ENCODE results near the gene CACNA2D2.
A peak's percentile ranks its signal among the peaks of the same experiment; 100 is the strongest.

The CACNA2D2 gene

DNA sequence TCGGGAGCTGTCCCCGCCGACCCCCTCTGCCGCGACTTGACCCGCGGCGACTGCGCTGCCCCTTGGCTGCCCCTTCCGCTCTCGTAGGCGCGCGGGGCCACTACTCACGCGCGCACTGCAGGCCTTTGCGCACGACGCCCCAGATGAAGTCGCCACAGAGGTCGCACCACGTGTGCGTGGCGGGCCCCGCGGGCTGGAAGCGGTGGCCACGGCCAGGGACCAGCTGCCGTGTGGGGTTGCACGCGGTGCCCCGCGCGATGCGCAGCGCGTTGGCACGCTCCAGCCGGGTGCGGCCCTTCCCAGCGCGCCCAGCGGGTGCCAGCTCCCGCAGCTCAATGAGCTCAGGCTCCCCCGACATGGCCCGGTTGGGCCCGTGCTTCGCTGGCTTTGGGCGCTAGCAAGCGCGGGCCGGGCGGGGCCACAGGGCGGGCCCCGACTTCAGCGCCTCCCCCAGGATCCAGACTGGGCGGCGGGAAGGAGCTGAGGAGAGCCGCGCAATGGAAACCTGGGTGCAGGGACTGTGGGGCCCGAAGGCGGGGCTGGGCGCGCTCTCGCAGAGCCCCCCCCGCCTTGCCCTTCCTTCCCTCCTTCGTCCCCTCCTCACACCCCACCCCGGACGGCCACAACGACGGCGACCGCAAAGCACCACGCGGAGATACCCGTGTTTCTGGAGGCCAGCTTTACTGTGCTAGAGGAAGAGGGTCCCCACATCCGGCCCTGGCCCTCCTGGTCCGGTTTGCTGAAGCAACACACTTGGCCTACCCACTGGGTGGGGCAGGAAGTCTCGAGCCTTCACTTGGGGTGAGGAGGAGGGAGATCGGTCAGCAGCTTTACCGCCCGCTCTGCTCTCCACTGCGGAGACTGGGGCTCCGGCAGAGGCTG, 162.7 kb downstream of the CACNA2D2 start, which contains the start of gene RASSF1:
Gene RASSF1 (minus strand): TSS at position 389 of the 882 bp plus-strand sequence. CDS start 31 bp downstream, at position 358.
- DNase-seq: no peak

GRCh38 chr3:50340147-50340447, 163.3 kb downstream of the CACNA2D2 start:
- no peak for DNase-seq

GRCh38 chr3:50339485-50340146, 163.8 kb downstream of the CACNA2D2 start:
- no peak for DNase-seq

GRCh38 chr3:50338965-50339364, 164.5 kb downstream of the CACNA2D2 start:
- no peak for DNase-seq

- peak; percentile 100 for DNase-seq
These were observed 166.1 kb downstream of the CACNA2D2 start for GRCh38 chr3:50337175-50337861.

DNA sequence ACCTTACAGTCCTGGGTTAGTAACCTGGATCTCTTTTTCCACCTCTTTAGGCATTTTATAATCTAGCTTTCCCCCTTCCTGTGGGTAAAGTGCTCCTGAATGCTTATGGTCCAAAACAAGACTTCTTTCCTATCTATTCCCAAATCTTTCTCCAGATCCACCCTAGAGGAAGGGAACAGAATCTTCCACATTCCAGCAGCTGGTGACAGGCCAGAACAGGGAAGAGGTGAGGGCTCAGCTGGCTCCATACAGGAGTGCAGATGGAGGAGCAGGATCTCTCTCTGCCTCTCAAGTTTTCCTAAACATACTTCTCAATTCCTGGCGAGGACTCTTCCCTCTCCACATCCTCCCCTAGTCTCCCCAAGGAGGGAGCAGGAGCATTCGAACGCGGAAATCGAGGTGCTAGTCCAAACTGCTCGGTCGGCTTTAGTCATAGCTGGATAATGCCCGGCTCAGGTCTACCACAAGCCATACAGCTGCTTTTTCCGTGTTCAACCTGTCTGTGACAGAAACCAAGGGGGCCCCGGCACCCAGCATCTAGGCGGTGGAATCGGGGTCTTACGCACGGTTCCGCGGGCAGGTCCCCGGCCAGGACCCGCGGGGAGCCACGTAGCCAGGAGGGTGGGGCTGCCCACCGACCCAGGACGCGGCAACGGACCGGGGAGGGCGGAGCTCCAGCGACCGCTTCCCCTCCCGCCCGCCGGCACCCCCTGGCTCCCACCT, 166.8 kb downstream of the CACNA2D2 start:
- no peak for DNase-seq

GRCh38 chr3:50334339-50335075, 168.9 kb downstream of the CACNA2D2 start:
- DNase-seq: no peak

DNA sequence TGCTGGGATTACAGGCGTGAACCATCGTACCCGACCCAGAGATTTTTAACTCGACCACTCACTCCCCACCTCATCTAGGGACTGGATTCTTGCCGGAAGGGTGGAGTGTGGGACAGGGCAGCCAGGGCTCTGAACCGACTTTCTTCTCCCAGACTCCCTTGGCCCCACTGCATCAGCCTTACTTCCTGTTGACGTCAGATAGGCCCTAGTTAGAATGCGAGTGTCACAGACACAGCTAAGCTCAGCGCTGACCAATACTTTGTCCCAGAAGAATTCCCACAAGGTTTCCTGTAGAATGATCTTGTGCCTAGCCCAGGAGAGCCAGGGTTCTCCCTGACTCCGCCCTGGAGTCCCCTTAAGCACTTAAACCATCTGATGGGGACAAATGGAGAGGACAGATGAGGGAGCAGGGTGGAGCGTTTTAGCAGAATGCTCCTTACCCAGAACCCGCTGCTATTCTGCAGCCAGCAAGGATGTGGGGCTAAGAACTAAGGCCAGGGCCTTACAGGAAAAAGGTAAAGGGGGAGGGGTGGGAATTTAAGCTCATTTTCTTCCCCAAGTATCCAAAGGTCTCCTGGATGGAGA, 169.6 kb downstream of the CACNA2D2 start:
- DNase-seq: no peak

- DNase-seq: no peak
These were observed 172.0 kb downstream of the CACNA2D2 start for GRCh38 chr3:50331364-50331907.

DNA sequence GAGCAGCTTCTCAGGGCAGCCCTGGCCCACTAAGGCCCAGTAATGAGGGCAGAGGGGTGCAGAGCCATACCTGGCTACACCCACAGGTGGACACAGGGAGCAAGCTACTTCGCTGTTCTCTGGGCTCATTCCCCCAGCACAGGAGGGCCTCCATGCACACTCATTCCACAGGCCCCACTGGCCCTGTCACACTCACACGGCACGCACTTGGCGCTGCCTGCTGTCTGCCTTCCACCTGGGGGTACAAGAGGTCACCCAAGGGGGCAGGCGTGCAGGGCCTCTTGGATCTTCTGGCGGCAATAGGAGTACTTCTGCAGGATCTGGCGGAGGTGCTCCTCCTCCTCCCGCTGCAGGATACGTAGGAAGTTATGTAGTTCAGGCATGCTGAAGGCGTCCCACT, 173.1 kb downstream of the CACNA2D2 start:
- no peak for DNase-seq

GRCh38 chr3:50327943-50328691, 175.3 kb downstream of the CACNA2D2 start, which contains the start of gene TUSC2:
Gene TUSC2 (minus strand): TSS chr3:50328223. CDS start chr3:50328099, 124 bp downstream.
- peak; percentile 98 for DNase-seq

DNA sequence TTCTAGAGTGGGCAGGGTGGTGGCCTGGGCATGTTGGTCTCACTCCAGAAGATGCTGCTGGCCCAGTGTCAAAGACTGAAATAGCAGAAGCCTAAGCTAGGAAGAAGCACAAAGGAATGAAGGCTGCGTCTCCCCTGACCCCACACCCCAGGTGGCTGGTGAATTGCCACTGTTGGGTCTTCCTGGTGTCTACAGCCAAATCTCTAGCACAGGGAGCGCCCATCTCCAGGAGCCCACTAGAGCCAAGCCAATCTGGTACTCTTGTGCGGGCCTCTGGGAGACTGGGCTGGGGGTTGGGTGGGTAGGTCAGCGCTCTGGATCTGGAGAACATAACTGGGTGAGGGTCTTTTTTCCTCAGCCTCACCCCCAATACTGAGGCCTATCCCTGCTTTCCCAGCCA, 176.3 kb downstream of the CACNA2D2 start:
- no peak for DNase-seq

- no peak for DNase-seq
These were observed 177.3 kb downstream of the CACNA2D2 start for GRCh38 chr3:50326182-50326541.

DNA sequence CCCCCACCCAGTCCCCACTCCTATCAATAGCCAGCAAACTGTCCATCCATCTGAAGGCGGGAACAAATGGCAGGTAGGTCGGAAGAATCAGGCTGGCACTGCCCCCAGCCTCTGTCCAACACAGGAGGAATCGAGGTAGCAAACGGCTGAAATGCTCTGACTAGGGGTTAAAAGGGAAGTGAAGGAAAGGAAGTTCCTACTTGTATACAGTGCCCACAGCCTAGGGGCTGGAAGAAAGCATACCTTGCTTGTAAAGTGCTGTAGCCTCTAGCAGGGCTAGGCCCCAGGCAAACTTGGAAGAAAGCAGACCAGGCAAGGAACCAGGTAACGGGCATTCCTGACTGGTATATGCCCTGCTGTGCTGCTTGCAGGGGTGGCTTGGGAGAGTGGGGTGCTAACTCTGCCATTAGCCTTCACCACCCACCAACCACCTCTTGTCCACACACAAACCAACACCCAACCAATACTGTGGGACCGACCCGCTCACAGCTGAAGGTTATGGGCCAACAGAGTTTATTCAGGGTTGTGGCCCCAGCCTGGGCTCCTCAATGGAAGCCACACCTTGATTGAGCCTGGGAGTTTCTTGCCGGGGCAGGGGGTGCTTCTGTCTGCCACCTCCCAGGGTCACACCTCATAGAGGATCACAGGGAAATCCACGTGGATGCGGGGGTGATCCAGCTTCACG, 177.8 kb downstream of the CACNA2D2 start:
- DNase-seq: no peak

DNA sequence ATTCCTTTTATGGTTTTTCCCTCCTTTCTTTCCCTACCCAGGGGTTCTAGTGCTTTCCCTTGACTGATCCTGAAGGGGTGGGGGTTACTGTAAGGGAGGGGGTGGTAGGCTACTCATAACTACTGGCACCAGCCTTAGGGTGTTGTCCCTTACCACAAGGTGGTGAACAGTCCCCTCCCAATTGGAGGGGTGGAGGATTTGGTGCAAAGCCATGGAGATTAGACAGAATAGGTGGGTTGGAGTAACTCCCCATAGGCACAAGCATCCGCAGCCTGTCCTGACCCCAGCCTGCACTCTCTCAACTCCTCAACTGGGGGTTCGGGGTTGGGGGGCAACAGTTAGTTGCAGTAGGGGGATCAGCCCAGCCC, 178.3 kb downstream of the CACNA2D2 start:
- DNase-seq: no peak

DNA sequence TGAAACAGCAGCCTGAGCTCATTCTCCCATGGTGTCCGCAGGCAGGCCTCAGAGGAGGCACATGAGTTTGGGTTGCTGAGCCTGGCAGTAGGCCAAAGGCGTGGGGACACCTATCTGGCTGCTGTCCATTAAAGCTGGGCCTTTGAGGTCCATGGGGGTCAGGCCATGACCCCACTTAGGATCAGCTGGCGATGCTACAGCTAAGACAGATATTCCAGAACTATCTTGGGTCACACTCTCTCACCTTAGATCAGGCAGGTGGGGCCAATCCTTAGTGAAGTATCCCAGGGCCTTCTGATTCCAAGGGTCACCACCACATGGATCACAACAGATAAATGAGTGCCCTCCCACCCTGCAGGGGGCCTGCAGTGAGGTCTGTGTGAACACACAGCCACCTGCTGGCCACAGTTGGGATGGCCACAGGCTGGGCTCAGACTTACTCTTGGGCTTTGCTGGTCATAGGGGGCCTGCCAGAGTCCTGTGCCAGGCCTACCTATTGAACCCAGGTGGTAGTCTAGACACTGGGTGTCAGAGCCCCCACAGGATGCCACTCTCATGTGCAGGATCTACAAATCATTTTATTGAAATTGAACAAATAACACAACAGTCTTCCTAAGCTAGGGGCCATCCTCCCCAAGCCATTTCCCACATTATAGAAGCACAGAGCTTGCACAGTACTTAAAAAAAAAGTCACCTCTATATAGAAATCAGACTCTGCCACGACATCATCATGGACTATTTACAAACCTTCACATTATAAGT, 178.9 kb downstream of the CACNA2D2 start:
- DNase-seq: peak; percentile 89

DNA sequence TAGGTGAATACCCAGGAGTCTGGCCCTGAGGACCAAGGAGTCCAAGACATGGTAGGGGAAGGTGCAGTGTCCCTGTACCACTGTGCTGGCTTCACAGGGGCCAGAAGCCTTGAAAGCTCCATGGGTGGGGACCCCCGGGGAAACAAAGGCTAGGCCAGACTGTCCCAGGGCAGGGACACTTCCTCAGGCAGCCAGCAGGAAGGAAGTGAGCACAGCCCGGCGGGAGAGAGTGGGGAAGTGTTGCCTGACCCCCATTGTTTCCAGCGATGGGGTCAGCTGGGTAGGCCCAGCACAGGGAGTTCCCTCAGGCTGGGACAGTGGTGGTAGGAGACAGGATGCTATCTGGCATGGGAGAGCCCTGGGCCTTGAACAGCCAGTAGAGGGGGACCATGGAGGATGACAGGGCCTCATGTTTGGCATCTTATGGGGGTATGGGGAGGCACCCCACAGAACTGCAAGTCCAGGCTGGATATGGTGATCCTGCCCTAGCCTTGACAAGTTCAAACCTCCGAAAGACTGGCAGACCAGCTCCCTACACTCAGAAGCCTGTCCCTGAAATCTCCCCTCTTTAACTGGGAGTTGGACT, 179.7 kb downstream of the CACNA2D2 start:
- peak; percentile 48 for DNase-seq

DNA sequence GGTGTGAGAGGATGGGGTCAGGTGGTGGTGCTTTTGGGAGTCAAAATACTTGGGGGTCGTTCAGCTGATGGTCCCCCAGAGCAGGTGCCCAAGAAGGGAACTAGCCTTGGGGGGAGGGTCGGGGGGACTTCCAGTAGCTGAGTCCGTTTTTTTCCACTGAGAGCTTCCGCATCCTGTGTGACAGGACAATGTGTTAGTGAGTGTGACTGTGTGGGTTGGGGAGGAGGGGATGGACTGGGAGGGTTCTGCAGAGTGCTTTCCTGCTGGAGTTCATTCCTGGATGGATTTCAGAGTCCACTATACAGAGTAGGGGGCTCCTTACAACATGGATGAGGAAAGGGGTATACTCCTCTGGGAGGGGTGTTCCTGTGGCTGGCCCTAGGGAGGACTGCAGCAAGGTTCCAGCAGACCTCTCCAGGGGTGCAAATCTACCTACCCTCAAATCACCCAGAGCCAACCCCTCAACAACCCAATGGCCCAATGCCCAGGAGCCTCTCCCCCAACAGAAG, 180.3 kb downstream of the CACNA2D2 start:
- peak; percentile 50 for DNase-seq

All from islet precursor cell (in vitro differentiated cells).